Measurements from ENCODE around the gene LZTR1. TPM values are rescaled to one million over a fixed set of nuclear protein-coding genes. Genes with fewer than 3 reads are reported as not detected.
A peak's percentile ranks its signal among the peaks of the same experiment; 100 is the strongest.

Gene LZTR1
- total RNA-seq, 2 experiments from 2014 or later: 48.4 to 51.3 TPM

- H3K27me3 Mint-ChIP-seq: no peaks in the 10 kb centered on the region
- Histone ChIP-seq H3K9me3 (ENCODE audit: control insufficient read depth in 1 of 2, insufficient read depth in 1 of 2, low read length in 2 of 2) (no peaks in the 10 kb centered on the region), H3K4me1 (ENCODE audit: insufficient read depth, low read length) (peaks cover 12% of the 10 kb centered on the region), H3K27ac (ENCODE audit: low read depth in 1 of 2, low read length in 2 of 2) (no peak overlapping the region), H3K36me3 (ENCODE audit: insufficient read depth, low read length) (no peaks in the 10 kb centered on the region), H3K4me3 (ENCODE audit: low read length) (no peak overlapping the region), H3K27me3 (ENCODE audit: control insufficient read depth in 1 of 2, insufficient read depth in 2 of 2, low read length in 2 of 2) (no peaks in the 10 kb centered on the region)
- TF ChIP-seq CTCF (IDR thresholded peaks at IDR 0.05): peak; percentile 23
- ATAC-seq (ENCODE audit: poor library complexity): peak; percentile 74
- H3K36me3 Mint-ChIP-seq (ENCODE audit: low read depth): no peaks in the 10 kb centered on the region
- H3K9me3 Mint-ChIP-seq: no peaks in the 10 kb centered on the region
- H3K27ac Mint-ChIP-seq: no peak overlapping the region
- peak in 2 of 14 experiments; percentile 41 to 42 for DNase-seq
- ChIA-PET CTCF (interaction anchor here (0.9 to 1.0 kb wide), 2 partner anchors 18 to 21 kb away, joined by 3 read pairs; no protein-coding TSS in a partner anchor), POLR2A (no interaction called here)
- H3K4me1 Mint-ChIP-seq (ENCODE audit: low read depth): peaks cover 19% of the 10 kb centered on the region
- H3K4me3 Mint-ChIP-seq: no peak overlapping the region
- intact Hi-C loops (cut with DNase I, micrococcal nuclease): no loop called here
Observed at GRCh38 chr22:21020802-21021429, 38.8 kb downstream of the LZTR1 start.

- no peaks in the 10 kb centered on the region for H3K9me3 Mint-ChIP-seq
Observed at GRCh38 chr22:21022507-21022906, 40.4 kb downstream of the LZTR1 start.

GRCh38 chr22:21022955-21023614 is 41.0 kb downstream of the LZTR1 start:
- no peaks in the 10 kb centered on the region for H3K27me3 Mint-ChIP-seq
- H3K9me3 ChIP-seq (ENCODE audit: control insufficient read depth in 1 of 2, insufficient read depth in 1 of 2, low read length in 2 of 2): no peaks in the 10 kb centered on the region
- no peak overlapping the region for H3K27ac Mint-ChIP-seq
- ATAC-seq (ENCODE audit: poor library complexity): no peak
- H3K36me3 Mint-ChIP-seq (ENCODE audit: low read depth): no peaks in the 10 kb centered on the region
- H3K27ac ChIP-seq (ENCODE audit: low read depth in 1 of 2, low read length in 2 of 2): no peak overlapping the region
- no peaks in the 10 kb centered on the region for H3K9me3 Mint-ChIP-seq
- ChIA-PET POLR2A (no interaction called here), CTCF (no interaction called here)
- no peak overlapping the region for H3K4me3 Mint-ChIP-seq
- H3K4me3 ChIP-seq (ENCODE audit: low read length): no peak overlapping the region
- H3K36me3 ChIP-seq (ENCODE audit: insufficient read depth, low read length): no peaks in the 10 kb centered on the region
- peaks cover 10% of the 10 kb centered on the region for H3K4me1 Mint-ChIP-seq (ENCODE audit: low read depth)
- no peak for DNase-seq
- H3K4me1 ChIP-seq (ENCODE audit: insufficient read depth, low read length): peaks cover 13% of the 10 kb centered on the region
- no peak for TF ChIP-seq CTCF (IDR thresholded peaks at IDR 0.05)
- intact Hi-C loops (cut with DNase I, micrococcal nuclease): no loop called here
- H3K27me3 ChIP-seq (ENCODE audit: control insufficient read depth in 1 of 2, insufficient read depth in 2 of 2, low read length in 2 of 2): no peaks in the 10 kb centered on the region

More at GRCh38 chr22:21022507-21022906, 40.4 kb downstream of the LZTR1 start:
- intact Hi-C loops (cut with DNase I, micrococcal nuclease): no loop called here
- peaks cover 10% of the 10 kb centered on the region for H3K4me1 Mint-ChIP-seq (ENCODE audit: low read depth)
- no peaks in the 10 kb centered on the region for H3K36me3 Mint-ChIP-seq (ENCODE audit: low read depth)
- peaks cover 13% of the 10 kb centered on the region for H3K4me1 ChIP-seq (ENCODE audit: insufficient read depth, low read length)
- ATAC-seq (ENCODE audit: poor library complexity) (no peak), DNase-seq (no peak)
- H3K27me3 ChIP-seq (ENCODE audit: control insufficient read depth in 1 of 2, insufficient read depth in 2 of 2, low read length in 2 of 2): no peaks in the 10 kb centered on the region
- no peaks in the 10 kb centered on the region for H3K9me3 ChIP-seq (ENCODE audit: control insufficient read depth in 1 of 2, insufficient read depth in 1 of 2, low read length in 2 of 2)
- no peaks in the 10 kb centered on the region for H3K27me3 Mint-ChIP-seq
- no peaks in the 10 kb centered on the region for H3K36me3 ChIP-seq (ENCODE audit: insufficient read depth, low read length)
- no peak overlapping the region for H3K27ac Mint-ChIP-seq
- H3K27ac ChIP-seq (ENCODE audit: low read depth in 1 of 2, low read length in 2 of 2): no peak overlapping the region
- no peak overlapping the region for H3K4me3 ChIP-seq (ENCODE audit: low read length)
- POLR2A ChIA-PET: no interaction called here
- TF ChIP-seq CTCF (IDR thresholded peaks at IDR 0.05): no peak
- no peak overlapping the region for H3K4me3 Mint-ChIP-seq
- CTCF ChIA-PET: no interaction called here

Data from CD4-positive, alpha-beta T cell (primary cell).